Cardiac muscle cell (in vitro differentiated cells and primary cell): Measurements from ENCODE around the gene SF3B2. TPM values are rescaled to one million over a fixed set of nuclear protein-coding genes. Genes with fewer than 3 reads are reported as not detected.
"Not testable (repeated sequence)": the region's sequence is repeated elsewhere in the genome, so short reads cannot be mapped to it uniquely, and the experiment has no call there.

Experiments used
- DNase-seq, 2 donors: peaks; one replicate each; pipeline versions ENCODE4 v3.0.0 to v3.0.0-alpha.2; 2010 to 2017; ENCODE audit warnings: low read depth in 1 of 2, low spot score in 1 of 2
- H3K27ac ChIP-seq: fragments of 200-600 bp; sonication (generic); 2 replicates; pipeline ENCODE4 v1.5.1; 2016
- H3K27me3 ChIP-seq: fragments of 200-600 bp; sonication (generic); 2 replicates; pipeline ENCODE4 v1.6.0; 2016; ENCODE audit warnings: control low read depth
- H3K36me3 ChIP-seq: fragments of 200-600 bp; sonication (generic); 2 replicates; pipeline ENCODE4 v1.5.1; 2016; ENCODE audit warnings: control low read depth
- H3K4me1 ChIP-seq: fragments of 200-600 bp; sonication (generic); 2 replicates; pipeline ENCODE4 v1.8.1; 2017; ENCODE audit warnings: low read depth, mild to moderate bottlenecking, mixed run types
- H3K4me3 ChIP-seq: fragments of 200-600 bp; sonication (generic); 2 replicates; pipeline ENCODE4 v1.5.1; 2016; ENCODE audit warnings: mild to moderate bottlenecking
- H3K9me3 ChIP-seq: fragments of 200-600 bp; sonication (generic); 2 replicates; pipeline ENCODE4 v1.5.1; 2017; ENCODE audit warnings: low read depth, mild to moderate bottlenecking, control low read depth
- CTCF ChIP-seq: IDR thresholded peaks from 2 replicates; pipeline ENCODE4 v1.5.1; 2012; ENCODE audit warnings: low read depth, mild to moderate bottlenecking, low read length
- polyA plus RNA-seq: library from polyadenylated mRNA; unstranded; fragments of >200 nt; fragmentation: Nextera tagmentation; extraction: Ambion mirVana; gene quantifications from 2 replicates; pipeline ENCODE4 v1.2.1, GENCODE V29; 2016
- total RNA-seq: library from RNA; depleted of rRNA; stranded (reverse); fragments of >200 nt; gene quantifications from 2 replicates; pipeline ENCODE4 v1.2.3, GENCODE V29; 2016

Gene SF3B2
- total and polyA plus RNA-seq, 2 experiments from 2014 or later: 184 to 210 TPM

GRCh38 chr11:66020212-66020611, 32.0 kb upstream of the SF3B2 start:
- Histone ChIP-seq H3K36me3 (no peaks in the 10 kb centered on the region), H3K4me3 (no peak overlapping the region), H3K27me3 (peaks cover 12% of the 10 kb centered on the region), H3K4me1 (no peaks in the 10 kb centered on the region), H3K27ac (no peak overlapping the region), H3K9me3 (no peaks in the 10 kb centered on the region)
- DNase-seq: no peak
- TF ChIP-seq CTCF: no peak

GRCh38 chr11:66020618-66021357, 31.4 kb upstream of the SF3B2 start:
- Histone ChIP-seq H3K27ac (no peak overlapping the region), H3K27me3 (peaks cover 12% of the 10 kb centered on the region), H3K9me3 (no peaks in the 10 kb centered on the region), H3K36me3 (no peaks in the 10 kb centered on the region), H3K4me3 (no peak overlapping the region), H3K4me1 (no peaks in the 10 kb centered on the region)
- peak in 1 of 2 donors; percentile 64 for DNase-seq
- no peak for TF ChIP-seq CTCF

GRCh38 chr11:66022401-66023185, 29.6 kb upstream of the SF3B2 start:
- Histone ChIP-seq H3K4me3 (no peak overlapping the region), H3K27me3 (peaks cover 12% of the 10 kb centered on the region), H3K27ac (no peak overlapping the region), H3K9me3 (no peaks in the 10 kb centered on the region), H3K4me1 (no peaks in the 10 kb centered on the region), H3K36me3 (no peaks in the 10 kb centered on the region)
- DNase-seq: peak; percentile 69 to 82
- peak; percentile 93 for TF ChIP-seq CTCF

GRCh38 chr11:66023186-66023440, 29.1 kb upstream of the SF3B2 start:
- not testable (repeated sequence) for H3K36me3 ChIP-seq, H3K4me1 ChIP-seq, H3K4me3 ChIP-seq, DNase-seq, H3K9me3 ChIP-seq, H3K27ac ChIP-seq
- H3K27me3 ChIP-seq: peaks cover 12% of the 10 kb centered on the region

- no peak for DNase-seq
- no peaks in the 10 kb centered on the region for H3K36me3 ChIP-seq
- no peaks in the 10 kb centered on the region for H3K4me1 ChIP-seq
- no peak within 1 kb of the TSS for H3K4me3 ChIP-seq
- H3K27me3 ChIP-seq: peaks cover 12% of the 10 kb centered on the region
- no peak for TF ChIP-seq CTCF
- no peak within 1 kb of the TSS for H3K27ac ChIP-seq
- no peaks in the 10 kb centered on the region for H3K9me3 ChIP-seq
Measured at GRCh38 chr11:66026017-66026529, 26.1 kb upstream of the SF3B2 start, which contains the start of gene CATSPER1. Gene CATSPER1, minus strand, starts transcription at chr11:66026479. Its CDS starts 100 bp downstream, at chr11:66026379.
